K562 (cell line): ENCODE measurements around the gene NPAS2.

Experiments used
- CEBPB ChIP-seq: fragments of 450-650 bp; IDR thresholded peaks from 2 replicates; pipeline ENCODE4 v1.6.1; 2016; ENCODE audit warnings: missing genetic modification characterization, missing compliant biosample characterization
- CTBP1 ChIP-seq: fragments of 450-650 bp; IDR thresholded peaks from 2 replicates; pipeline ENCODE4 v1.6.1; 2016; ENCODE audit warnings: borderline replicate concordance
- DMBX1 ChIP-seq: fragments of 250-450 bp; sonication (Bioruptor Pico); IDR thresholded peaks from 2 replicates; pipeline ENCODE4 v1.8.0; 2022; ENCODE audit warnings: inconsistent platforms, mild to moderate bottlenecking, moderate library complexity, borderline replicate concordance
- ETV1 ChIP-seq: fragments of 450-650 bp; conservative IDR thresholded peaks from 2 replicates; pipeline ENCODE4 v1.6.1; 2016; ENCODE audit warnings: missing genetic modification characterization, control low read depth, low read depth, missing compliant biosample characterization
- FOS ChIP-seq: IDR thresholded peaks from 3 replicates; pipeline ENCODE4 v1.6.1; 2011; ENCODE audit not compliant: insufficient read length; ENCODE audit errors: extremely low read depth
- MTA2 ChIP-seq: fragments of 450-650 bp; IDR thresholded peaks from 2 replicates; pipeline ENCODE4 v1.6.1; 2016; ENCODE audit warnings: low read depth
- ZNF121 ChIP-seq: sonication (generic); formaldehyde crosslinking; conservative IDR thresholded peaks from 2 replicates; pipeline ENCODE4 v1.8.0; 2022; ENCODE audit warnings: missing genetic modification reagents
- ZNF224 ChIP-seq: sonication (generic); formaldehyde crosslinking; IDR thresholded peaks from 2 replicates; pipeline ENCODE4 v1.8.0; 2022; ENCODE audit warnings: mild to moderate bottlenecking, missing genetic modification reagents
- ZNF551 ChIP-seq: fragments of 250-450 bp; sonication (Bioruptor Pico); IDR thresholded peaks from 2 replicates; pipeline ENCODE4 v1.5.0; 2021; ENCODE audit warnings: mild to moderate bottlenecking, moderate library complexity
- TF ChIP-seq, protein P1 (sequence below): IDR thresholded peaks from 2 replicates; pipeline ENCODE4 v1.6.1; 2011; ENCODE audit not compliant: insufficient read length; ENCODE audit errors: extremely low read depth
- TF ChIP-seq, protein P2 (sequence below): sonication (generic); formaldehyde crosslinking; IDR thresholded peaks from 2 replicates; pipeline ENCODE4 v1.9.0; 2022; ENCODE audit warnings: mild to moderate bottlenecking, missing genetic modification reagents
- TF ChIP-seq, protein P3 (sequence below): fragments of 450-650 bp; formaldehyde crosslinking; IDR thresholded peaks from 2 replicates; pipeline ENCODE4 v1.4.0; 2020; ENCODE audit warnings: mild to moderate bottlenecking, moderate library complexity
- TF ChIP-seq, protein P4 (sequence below): sonication (generic); formaldehyde crosslinking; IDR thresholded peaks from 2 replicates; pipeline ENCODE4 v1.8.0; 2022; ENCODE audit warnings: missing genetic modification reagents, mild to moderate bottlenecking, borderline replicate concordance

DNA sequence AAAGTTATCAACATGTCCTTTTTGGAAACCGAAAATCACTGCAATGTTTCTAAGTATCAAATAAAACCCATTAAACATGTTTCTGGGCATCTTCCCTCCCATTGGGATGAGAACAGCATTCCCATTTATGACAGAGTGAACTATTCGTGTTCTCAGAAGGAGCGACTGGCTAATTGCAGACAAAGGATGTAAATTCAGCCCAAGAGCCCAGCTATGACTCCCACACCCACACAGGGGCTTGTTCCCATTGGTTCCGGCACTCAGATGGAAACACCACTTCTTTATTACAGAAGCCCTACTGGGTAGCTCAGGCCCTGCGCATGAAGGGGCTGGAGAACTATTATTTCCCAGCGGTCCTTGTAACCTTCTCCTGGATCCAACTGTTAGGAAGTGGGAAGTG lies 16.6 kb upstream of the NPAS2 start:
- TF ChIP-seq, protein P1, sequence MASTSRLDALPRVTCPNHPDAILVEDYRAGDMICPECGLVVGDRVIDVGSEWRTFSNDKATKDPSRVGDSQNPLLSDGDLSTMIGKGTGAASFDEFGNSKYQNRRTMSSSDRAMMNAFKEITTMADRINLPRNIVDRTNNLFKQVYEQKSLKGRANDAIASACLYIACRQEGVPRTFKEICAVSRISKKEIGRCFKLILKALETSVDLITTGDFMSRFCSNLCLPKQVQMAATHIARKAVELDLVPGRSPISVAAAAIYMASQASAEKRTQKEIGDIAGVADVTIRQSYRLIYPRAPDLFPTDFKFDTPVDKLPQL, result no peak
- no peak for TF ChIP-seq DMBX1
- TF ChIP-seq, protein P2, sequence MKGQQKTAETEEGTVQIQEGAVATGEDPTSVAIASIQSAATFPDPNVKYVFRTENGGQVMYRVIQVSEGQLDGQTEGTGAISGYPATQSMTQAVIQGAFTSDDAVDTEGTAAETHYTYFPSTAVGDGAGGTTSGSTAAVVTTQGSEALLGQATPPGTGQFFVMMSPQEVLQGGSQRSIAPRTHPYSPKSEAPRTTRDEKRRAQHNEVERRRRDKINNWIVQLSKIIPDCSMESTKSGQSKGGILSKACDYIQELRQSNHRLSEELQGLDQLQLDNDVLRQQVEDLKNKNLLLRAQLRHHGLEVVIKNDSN (CRISPR knock-in tag), result no peak
- no peak for TF ChIP-seq ZNF121 (CRISPR knock-in tag)
- TF ChIP-seq, protein P3, sequence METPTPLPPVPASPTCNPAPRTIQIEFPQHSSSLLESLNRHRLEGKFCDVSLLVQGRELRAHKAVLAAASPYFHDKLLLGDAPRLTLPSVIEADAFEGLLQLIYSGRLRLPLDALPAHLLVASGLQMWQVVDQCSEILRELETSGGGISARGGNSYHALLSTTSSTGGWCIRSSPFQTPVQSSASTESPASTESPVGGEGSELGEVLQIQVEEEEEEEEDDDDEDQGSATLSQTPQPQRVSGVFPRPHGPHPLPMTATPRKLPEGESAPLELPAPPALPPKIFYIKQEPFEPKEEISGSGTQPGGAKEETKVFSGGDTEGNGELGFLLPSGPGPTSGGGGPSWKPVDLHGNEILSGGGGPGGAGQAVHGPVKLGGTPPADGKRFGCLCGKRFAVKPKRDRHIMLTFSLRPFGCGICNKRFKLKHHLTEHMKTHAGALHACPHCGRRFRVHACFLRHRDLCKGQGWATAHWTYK (CRISPR knock-in tag), result no peak
- TF ChIP-seq, protein P4, sequence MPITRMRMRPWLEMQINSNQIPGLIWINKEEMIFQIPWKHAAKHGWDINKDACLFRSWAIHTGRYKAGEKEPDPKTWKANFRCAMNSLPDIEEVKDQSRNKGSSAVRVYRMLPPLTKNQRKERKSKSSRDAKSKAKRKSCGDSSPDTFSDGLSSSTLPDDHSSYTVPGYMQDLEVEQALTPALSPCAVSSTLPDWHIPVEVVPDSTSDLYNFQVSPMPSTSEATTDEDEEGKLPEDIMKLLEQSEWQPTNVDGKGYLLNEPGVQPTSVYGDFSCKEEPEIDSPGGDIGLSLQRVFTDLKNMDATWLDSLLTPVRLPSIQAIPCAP, result no peak
- TF ChIP-seq CEBPB (tag), result no peak
- TF ChIP-seq ZNF224 (CRISPR knock-in tag), result no peak
- no peak for TF ChIP-seq FOS
- TF ChIP-seq CTBP1, result no peak
- no peak for TF ChIP-seq ETV1 (tag)
- no peak for TF ChIP-seq ZNF551 (CRISPR knock-in tag)
- no peak for TF ChIP-seq MTA2
